Prostate gland (tissue), 2 donors: ENCODE measurements around the gene MANBA. TPM values are rescaled to one million over a fixed set of nuclear protein-coding genes. Genes with fewer than 3 reads are reported as not detected.
"Not testable (repeated sequence)": the region's sequence is repeated elsewhere in the genome, so short reads cannot be mapped to it uniquely, and the experiment has no call there.

Source experiments
- DNase-seq: peaks from one replicate; pipeline ENCODE4 v3.0.0-alpha.2; 2019; ENCODE audit warnings: low spot score
- H3K27ac ChIP-seq, 2 donors: fragments of 200-600 bp; sonication (generic); 2 replicates each; pipeline ENCODE4 v1.5.1; 2017 to 2019
- H3K27me3 ChIP-seq: fragments of 200-600 bp; sonication (generic); replicated peaks from 2 replicates; pipeline ENCODE4 v1.5.1; 2019; ENCODE audit not compliant: insufficient read depth
- H3K36me3 ChIP-seq, 2 donors: fragments of 200-600 bp; sonication (generic); 1 replicate in 1 of 2; 2 replicates in 1 of 2; pipeline versions ENCODE4 v1.5.1 to v1.8.1; 2017 to 2019
- H3K4me1 ChIP-seq: fragments of 200-600 bp; sonication (generic); replicated peaks from 2 replicates; pipeline ENCODE4 v1.5.1; 2019
- H3K4me3 ChIP-seq, 2 donors: fragments of 200-600 bp; sonication (generic); 2 replicates each; pipeline ENCODE4 v1.5.1; 2017 to 2019
- H3K9me3 ChIP-seq: fragments of 200-600 bp; sonication (generic); 2 replicates; pipeline ENCODE4 v1.5.1; 2017
- CTCF ChIP-seq, 4 experiments: fragments of 200-600 bp in 2 of 4; fragments of 450-650 bp in 2 of 4; sonication (generic) in 2 of 4; IDR thresholded peaks; 1 replicate in 3 of 4; 2 replicates in 1 of 4; pipeline ENCODE4 v1.5.1; 2016 to 2019; ENCODE audit warnings: antibody characterized with exemption in 4 of 4, mild to moderate bottlenecking in 2 of 4, moderate library complexity in 2 of 4
- POLR2A ChIP-seq: fragments of 450-650 bp; IDR thresholded peaks from one replicate; pipeline ENCODE4 v1.6.1; 2016; ENCODE audit warnings: antibody characterized with exemption, mild to moderate bottlenecking
- POLR2AphosphoS5 ChIP-seq: sonication (generic); formaldehyde crosslinking; IDR thresholded peaks from one replicate; pipeline ENCODE4 v1.6.1; 2017; ENCODE audit warnings: antibody characterized with exemption
- WGBS: methylation state at CpG from one replicate; pipeline ENCODE4 v1.1.5; 2018; 5-methylcytosine and 5-hydroxymethylcytosine counted together
- intact Hi-C: fragments of 100-400 bp; cut with DNase I; formaldehyde crosslinking; loops from one replicate; pipeline ENCODE4 v1.14.2; 2022
- total RNA-seq, 2 donors: library from RNA; depleted of rRNA; stranded (reverse); fragments of >200 nt; gene quantifications; one replicate each; pipeline ENCODE4 v1.1.0, GENCODE V29; 2016

The MANBA gene
- total RNA-seq, 2 donors from 2014 or later: 29.7 to 41.6 TPM

GRCh38 chr4:102717448-102718092, 43.2 kb downstream of the MANBA start:
- no peak for DNase-seq
- Histone ChIP-seq H3K27me3 (no peaks in the 10 kb centered on the region), H3K4me3 (no peak overlapping the region), H3K4me1 (no peaks in the 10 kb centered on the region), H3K27ac (no peak overlapping the region), H3K9me3 (no peaks in the 10 kb centered on the region), H3K36me3 (no peaks in the 10 kb centered on the region)
- TF ChIP-seq POLR2A (no peak), CTCF (IDR thresholded peaks at IDR 0.05) (no peak), POLR2AphosphoS5 (no peak)
- intact Hi-C loops: no loop called here
- 67% methylated on average over 1 of the region's 1 CpG for WGBS

- H3K4me3 ChIP-seq: no peak overlapping the region
- 85% methylated on average over 1 of the region's 1 CpG for WGBS
- TF ChIP-seq POLR2A (no peak), CTCF (IDR thresholded peaks at IDR 0.05) (no peak), POLR2AphosphoS5 (no peak)
These were observed 45.7 kb downstream of the MANBA start for GRCh38 chr4:102715057-102715456.

GRCh38 chr4:102713774-102714173, 47.0 kb downstream of the MANBA start:
- H3K4me3 ChIP-seq, H3K27ac ChIP-seq, H3K27me3 ChIP-seq, intact Hi-C loops, H3K36me3 ChIP-seq, H3K9me3 ChIP-seq, H3K4me1 ChIP-seq, DNase-seq: not testable (repeated sequence)
- 94% methylated on average over 3 of the region's 3 CpGs for WGBS

More at GRCh38 chr4:102715057-102715456, 45.7 kb downstream of the MANBA start:
- Histone ChIP-seq H3K9me3 (no peaks in the 10 kb centered on the region), H3K4me1 (no peaks in the 10 kb centered on the region), H3K27ac (no peak overlapping the region), H3K27me3 (no peaks in the 10 kb centered on the region), H3K36me3 (no peaks in the 10 kb centered on the region)
- DNase-seq: no peak
- intact Hi-C loops: no loop called here

GRCh38 chr4:102713096-102713495, 47.7 kb downstream of the MANBA start:
- DNase-seq: no peak
- 65% methylated on average over 3 of the region's 3 CpGs for WGBS
- H3K36me3 ChIP-seq: no peaks in the 10 kb centered on the region
- no peak overlapping the region for H3K27ac ChIP-seq
- TF ChIP-seq POLR2A: no peak
- TF ChIP-seq CTCF (IDR thresholded peaks at IDR 0.05): no peak
- TF ChIP-seq POLR2AphosphoS5: no peak
- no peaks in the 10 kb centered on the region for H3K4me1 ChIP-seq
- H3K4me3 ChIP-seq: no peak overlapping the region
- intact Hi-C loops: no loop called here
- H3K27me3 ChIP-seq: no peaks in the 10 kb centered on the region
- no peaks in the 10 kb centered on the region for H3K9me3 ChIP-seq

GRCh38 chr4:102710986-102711385, 49.8 kb downstream of the MANBA start:
- intact Hi-C loops: no loop called here
- H3K27me3 ChIP-seq: no peaks in the 10 kb centered on the region
- no peak for DNase-seq
- no peaks in the 10 kb centered on the region for H3K36me3 ChIP-seq
- TF ChIP-seq POLR2AphosphoS5 (no peak), CTCF (IDR thresholded peaks at IDR 0.05) (no peak)
- H3K4me3 ChIP-seq: no peak overlapping the region
- H3K27ac ChIP-seq: no peak overlapping the region
- H3K9me3 ChIP-seq: no peaks in the 10 kb centered on the region
- no peaks in the 10 kb centered on the region for H3K4me1 ChIP-seq
- 57% methylated on average over 3 of the region's 3 CpGs for WGBS

- whole genome bisulfite sequencing: 100% methylated on average over 1 of the region's 1 CpG
- H3K4me3 ChIP-seq, DNase-seq, intact Hi-C loops, H3K36me3 ChIP-seq, H3K4me1 ChIP-seq, H3K9me3 ChIP-seq, H3K27me3 ChIP-seq, H3K27ac ChIP-seq: not testable (repeated sequence)
These were observed 51.7 kb downstream of the MANBA start for GRCh38 chr4:102709060-102709459.
